ENCODE data around the gene VAV3. TPM values are rescaled to one million over a fixed set of nuclear protein-coding genes. Genes with fewer than 3 reads are reported as not detected.

The VAV3 gene
- polyA plus RNA-seq, 3 donors = 5.4 to 9.2 (median 9.0) TPM

DNA sequence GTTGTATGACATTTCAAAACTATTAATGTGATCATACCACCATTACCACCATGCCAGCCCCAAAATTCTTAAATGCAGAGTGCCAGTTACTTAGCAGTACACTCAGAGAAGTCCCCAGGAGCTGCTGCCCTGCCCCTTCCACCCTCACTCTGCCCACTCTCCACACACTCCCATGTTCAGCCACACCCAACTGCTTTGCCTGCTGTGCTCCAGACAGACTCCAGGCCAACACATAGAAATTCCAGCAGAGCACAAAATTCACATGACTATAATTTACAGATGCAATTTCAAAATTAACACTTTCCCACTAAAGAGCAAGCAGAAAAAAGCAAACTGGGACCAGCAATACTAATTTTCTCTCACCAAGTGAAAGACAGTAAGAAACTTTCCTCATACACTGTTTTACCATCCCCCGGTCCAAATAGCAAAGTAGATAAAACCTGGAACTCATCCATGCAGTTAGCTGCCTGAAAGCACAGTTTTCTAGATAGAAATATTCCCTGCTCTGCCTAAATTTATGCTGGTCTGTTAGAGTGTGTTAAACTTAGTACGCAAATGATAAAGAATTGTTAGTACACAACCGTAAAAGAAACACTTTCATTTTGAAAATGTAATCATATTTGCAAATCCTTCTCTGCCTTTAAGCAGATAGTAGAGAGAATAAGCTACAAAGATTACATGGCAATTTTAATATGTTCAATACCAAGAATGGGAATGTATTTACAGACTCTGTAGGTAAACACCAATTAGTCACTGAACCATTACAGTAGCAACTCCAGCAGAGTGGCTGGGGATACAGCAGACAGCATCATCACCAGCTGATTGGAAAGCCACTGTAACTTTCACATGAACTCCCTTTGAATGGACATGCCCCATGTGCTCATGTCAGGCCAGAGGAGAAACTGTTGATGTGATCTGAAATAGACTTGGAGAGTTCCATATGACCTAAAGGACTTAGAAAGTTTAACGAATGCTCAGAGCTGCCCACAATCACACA, 176.5 kb downstream of the VAV3 start:
- H3K36me3 Mint-ChIP-seq = peaks cover 0 to 3% of the 10 kb centered on the region in 2 donors
- intact Hi-C loops (cut with micrococcal nuclease) = loop anchor here (10.0 kb wide), 2 partner anchors 176 to 256 kb away; partner anchors contain the start of gene VAV3 (in 1 of the 2)
- TF ChIP-seq, protein P1, sequence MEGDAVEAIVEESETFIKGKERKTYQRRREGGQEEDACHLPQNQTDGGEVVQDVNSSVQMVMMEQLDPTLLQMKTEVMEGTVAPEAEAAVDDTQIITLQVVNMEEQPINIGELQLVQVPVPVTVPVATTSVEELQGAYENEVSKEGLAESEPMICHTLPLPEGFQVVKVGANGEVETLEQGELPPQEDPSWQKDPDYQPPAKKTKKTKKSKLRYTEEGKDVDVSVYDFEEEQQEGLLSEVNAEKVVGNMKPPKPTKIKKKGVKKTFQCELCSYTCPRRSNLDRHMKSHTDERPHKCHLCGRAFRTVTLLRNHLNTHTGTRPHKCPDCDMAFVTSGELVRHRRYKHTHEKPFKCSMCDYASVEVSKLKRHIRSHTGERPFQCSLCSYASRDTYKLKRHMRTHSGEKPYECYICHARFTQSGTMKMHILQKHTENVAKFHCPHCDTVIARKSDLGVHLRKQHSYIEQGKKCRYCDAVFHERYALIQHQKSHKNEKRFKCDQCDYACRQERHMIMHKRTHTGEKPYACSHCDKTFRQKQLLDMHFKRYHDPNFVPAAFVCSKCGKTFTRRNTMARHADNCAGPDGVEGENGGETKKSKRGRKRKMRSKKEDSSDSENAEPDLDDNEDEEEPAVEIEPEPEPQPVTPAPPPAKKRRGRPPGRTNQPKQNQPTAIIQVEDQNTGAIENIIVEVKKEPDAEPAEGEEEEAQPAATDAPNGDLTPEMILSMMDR (IDR thresholded peaks at IDR 0.05) = no peak
- no peak overlapping the region for H3K4me2 ChIP-seq (replicated peaks; ENCODE audit: extremely low read depth, low read length, poor library complexity, severe bottlenecking)
- H2AFZ ChIP-seq (ENCODE audit: insufficient read depth, low read depth, low read length, poor library complexity, severe bottlenecking) = no peak overlapping the region
- peaks cover 61% of the 10 kb centered on the region for H3K4me1 Mint-ChIP-seq
- peaks cover 11% of the 10 kb centered on the region for H4K20me1 ChIP-seq (ENCODE audit: insufficient read depth, low read length)
- peaks cover 33 to 49% of the 10 kb centered on the region in 2 donors for H3K4me1 ChIP-seq (ENCODE audit: control insufficient read depth in 1 of 2, insufficient read depth in 2 of 2, low read length in 2 of 2)
- H3K4me3 ChIP-seq (replicated peaks in 1 of 3; ENCODE audit: low read depth in 2 of 3, low read length in 3 of 3) = no peak overlapping the region
- H3K9me3 ChIP-seq (replicated peaks in 1 of 2; ENCODE audit: control insufficient read depth in 1 of 2, insufficient read depth in 1 of 2, low read length in 2 of 2) = no peaks in the 10 kb centered on the region
- H3K27me3 ChIP-seq (ENCODE audit: control insufficient read depth in 2 of 2, insufficient read depth in 2 of 2, low read length in 2 of 2) = no peaks in the 10 kb centered on the region
- no peak overlapping the region for H3K4me3 Mint-ChIP-seq
- DNase-seq = no peak
- H3K79me2 ChIP-seq (ENCODE audit: insufficient read depth, low read length) = peaks cover 32% of the 10 kb centered on the region
- no peak overlapping the region for H3K9ac ChIP-seq (ENCODE audit: insufficient read depth, low read length, poor library complexity, severe bottlenecking)
- 29% methylated on average over 1 of the region's 4 CpGs for WGBS (ENCODE audit: insufficient coverage)
- H3K9me3 Mint-ChIP-seq = peaks cover 0 to 3% (median 0%) of the 10 kb centered on the region in 7 donors
- no peaks in the 10 kb centered on the region for H3K36me3 ChIP-seq (replicated peaks in 1 of 2; ENCODE audit: control insufficient read depth in 1 of 2, insufficient read depth in 2 of 2, low read length in 2 of 2)
- H3K27ac ChIP-seq (ENCODE audit: low read depth in 1 of 2, low read length in 2 of 2) = no peak overlapping the region
- no peaks in the 10 kb centered on the region for H3K27me3 Mint-ChIP-seq (ENCODE audit: low read depth in 3 of 3)
- peak overlapping the region in 3 of 7 donors; percentile 5 to 46 (median 44) for H3K27ac Mint-ChIP-seq

DNA sequence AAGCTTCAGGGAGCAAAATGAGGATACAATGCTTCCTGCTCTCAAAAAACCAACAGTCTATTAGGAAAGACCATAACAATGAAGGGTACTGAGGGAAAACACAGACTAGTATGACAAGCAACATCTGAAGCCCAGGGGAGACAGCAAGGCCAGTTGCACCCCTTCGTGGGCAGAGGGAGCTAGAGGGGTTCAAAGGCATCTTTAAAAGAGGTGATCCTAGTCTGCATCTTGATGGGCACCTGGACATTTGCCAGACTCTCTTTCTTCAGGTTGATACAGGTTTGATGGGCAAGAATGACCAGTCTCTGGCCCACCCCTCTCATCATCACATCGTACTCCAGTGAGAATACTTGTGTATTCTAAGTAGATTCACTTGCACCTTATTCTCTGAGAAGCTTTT, 177.7 kb downstream of the VAV3 start:
- intact Hi-C loops (cut with micrococcal nuclease) = loop anchor here (10.0 kb wide), 2 partner anchors 178 to 258 kb away; partner anchors contain the start of gene VAV3 (in 1 of the 2)
- Histone ChIP-seq H3K27me3 (ENCODE audit: control insufficient read depth in 2 of 2, insufficient read depth in 2 of 2, low read length in 2 of 2) (no peaks in the 10 kb centered on the region), H3K4me3 (replicated peaks in 1 of 3; ENCODE audit: low read depth in 2 of 3, low read length in 3 of 3) (no peak overlapping the region), H3K79me2 (ENCODE audit: insufficient read depth, low read length) (peaks cover 39% of the 10 kb centered on the region), H4K20me1 (ENCODE audit: insufficient read depth, low read length) (peaks cover 11% of the 10 kb centered on the region), H3K36me3 (replicated peaks in 1 of 2; ENCODE audit: control insufficient read depth in 1 of 2, insufficient read depth in 2 of 2, low read length in 2 of 2) (no peaks in the 10 kb centered on the region), H3K9ac (ENCODE audit: insufficient read depth, low read length, poor library complexity, severe bottlenecking) (no peak overlapping the region), H2AFZ (ENCODE audit: insufficient read depth, low read depth, low read length, poor library complexity, severe bottlenecking) (no peak overlapping the region), H3K4me2 (replicated peaks; ENCODE audit: extremely low read depth, low read length, poor library complexity, severe bottlenecking) (no peak overlapping the region), H3K9me3 (replicated peaks in 1 of 2; ENCODE audit: control insufficient read depth in 1 of 2, insufficient read depth in 1 of 2, low read length in 2 of 2) (no peaks in the 10 kb centered on the region), H3K4me1 (ENCODE audit: control insufficient read depth in 1 of 2, insufficient read depth in 2 of 2, low read length in 2 of 2) (peaks cover 33 to 49% of the 10 kb centered on the region in 2 donors), H3K27ac (ENCODE audit: low read depth in 1 of 2, low read length in 2 of 2) (peak overlapping the region in 1 of 2 donors; percentile 74)
- Mint-ChIP-seq H3K4me3 (no peak overlapping the region), H3K9me3 (peaks cover 0 to 3% (median 0%) of the 10 kb centered on the region in 7 donors), H3K36me3 (peaks cover 0 to 3% of the 10 kb centered on the region in 2 donors), H3K27me3 (ENCODE audit: low read depth in 3 of 3) (no peaks in the 10 kb centered on the region), H3K4me1 (peaks cover 62% of the 10 kb centered on the region), H3K27ac (peak overlapping the region in 3 of 7 donors; percentile 7 to 71 (median 51))
- peak in 1 of 3 donors; percentile 22 for DNase-seq
- WGBS (ENCODE audit: insufficient coverage) = no CpG with 5 or more reads among the region's 2 CpGs
- TF ChIP-seq, protein P1 (IDR thresholded peaks at IDR 0.05) = no peak

All from CD14-positive monocyte (primary cell).